Activated CD4-positive, alpha-beta T cell treated with anti-CD3 and anti-CD28 coated beads for 4 hours (primary cell): Measurements from ENCODE around the gene SEC14L6.

Experiments
- DNase-seq, 2 donors: peaks; one replicate each; pipeline ENCODE4 v3.0.0-alpha.2; 2020

SEC14L6 gene

GRCh38 chr22:30531651-30532608, 14.6 kb downstream of the SEC14L6 start:
- no peak for DNase-seq

GRCh38 chr22:30526656-30527055, 19.9 kb downstream of the SEC14L6 start:
- no peak for DNase-seq

- no peak for DNase-seq
These were observed 22.7 kb downstream of the SEC14L6 start for GRCh38 chr22:30523646-30524489.

GRCh38 chr22:30521368-30522156, 25.0 kb downstream of the SEC14L6 start:
- no peak for DNase-seq

- DNase-seq: no peak
These were observed 26.6 kb downstream of the SEC14L6 start for GRCh38 chr22:30519842-30520425.

- no peak for DNase-seq
These were observed 29.8 kb downstream of the SEC14L6 start for GRCh38 chr22:30516731-30517130.

GRCh38 chr22:30516273-30516672, 30.3 kb downstream of the SEC14L6 start:
- DNase-seq: no peak

GRCh38 chr22:30514252-30514651, 32.3 kb downstream of the SEC14L6 start:
- no peak for DNase-seq

GRCh38 chr22:30513462-30513861, 33.1 kb downstream of the SEC14L6 start:
- DNase-seq: no peak

- no peak for DNase-seq
These were observed 34.6 kb downstream of the SEC14L6 start for GRCh38 chr22:30511911-30512310.

- DNase-seq: no peak
These were observed 35.4 kb downstream of the SEC14L6 start for GRCh38 chr22:30511109-30511508.

GRCh38 chr22:30508216-30508615, 38.3 kb downstream of the SEC14L6 start:
- DNase-seq: no peak

- DNase-seq: no peak
These were observed 38.9 kb downstream of the SEC14L6 start for GRCh38 chr22:30507670-30508069.

- no peak for DNase-seq
These were observed 40.0 kb downstream of the SEC14L6 start for GRCh38 chr22:30506507-30506968.

- no peak for DNase-seq
These were observed 43.0 kb downstream of the SEC14L6 start for GRCh38 chr22:30503551-30503950.

- DNase-seq: no peak
These were observed 43.6 kb downstream of the SEC14L6 start for GRCh38 chr22:30502911-30503310.

GRCh38 chr22:30502153-30502552, 44.4 kb downstream of the SEC14L6 start:
- no peak for DNase-seq

GRCh38 chr22:30500628-30501027, 45.9 kb downstream of the SEC14L6 start:
- no peak for DNase-seq

- no peak for DNase-seq
These were observed 48.9 kb downstream of the SEC14L6 start for GRCh38 chr22:30497466-30498150.

GRCh38 chr22:30495041-30495784, 51.3 kb downstream of the SEC14L6 start:
- DNase-seq: no peak

- DNase-seq: no peak
These were observed 54.4 kb downstream of the SEC14L6 start for GRCh38 chr22:30492144-30492543.
